NCI-H1930 (cell line): ENCODE results near the gene CMTM4.

Experiments
- DNase-seq, 2 experiments: peaks; one replicate each; lab custom pipeline; 2025; lab: John Stamatoyannopoulos, UW

CMTM4 gene

DNA sequence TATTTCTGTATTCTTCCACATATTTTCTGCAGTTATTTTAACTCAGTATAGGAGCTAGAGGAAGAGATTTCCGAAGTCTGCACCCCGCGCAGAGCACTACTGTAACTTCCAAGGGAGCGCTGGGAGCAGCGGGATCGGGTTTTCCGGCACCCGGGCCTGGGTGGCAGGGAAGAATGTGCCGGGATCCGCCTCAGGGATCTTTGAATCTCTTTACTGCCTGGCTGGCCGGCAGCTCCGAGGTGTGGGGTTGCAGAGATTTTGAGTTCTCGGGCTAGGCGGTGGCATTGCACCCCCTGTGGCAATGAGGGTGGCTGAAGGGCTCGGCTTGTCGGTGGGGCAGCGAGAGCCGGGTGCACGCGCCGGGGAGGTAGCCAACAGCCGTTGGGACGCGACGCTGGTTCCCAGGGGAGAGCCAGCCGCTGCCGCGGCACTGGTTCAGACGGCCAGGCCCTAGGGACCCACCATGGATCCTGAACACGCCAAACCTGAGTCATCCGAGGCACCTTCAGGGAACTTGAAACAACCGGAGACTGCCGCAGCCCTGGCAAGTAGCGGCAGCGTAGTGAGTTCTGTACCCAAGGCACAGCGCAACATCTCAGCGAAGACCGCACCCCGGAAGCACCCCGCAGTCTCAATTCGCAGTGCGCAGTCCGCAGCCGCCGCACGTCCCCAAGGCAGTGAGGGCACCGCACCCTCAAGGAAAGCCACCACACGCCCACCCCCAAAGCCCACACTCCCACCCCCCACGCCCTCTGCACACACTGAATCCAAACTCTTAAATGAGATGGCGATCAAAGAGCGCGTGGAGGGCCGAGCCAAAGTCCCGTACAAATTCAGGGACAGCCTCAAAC, 130.3 kb downstream of the CMTM4 start, which contains the start of gene CMTM1:
TSS of gene CMTM1 (plus strand) at position 389 of the 851 bp plus-strand sequence. CDS start at position 464, 75 bp downstream.
- DNase-seq: no peak
